Activated T-helper 1 cell treated with anti-CD3 and anti-CD28 coated beads, Interleukin-12 subunit alpha, Interleukin-12 subunit beta, Interleukin-2, Interleukin-4 antibody, amounts not matched to agents 30 ng/mL and 10 ng/mL and 1 ng/mL, durations not matched to agents 14 hours and 24 hours and 36 hours (primary cell): ENCODE measurements around the gene ASRGL1. TPM values are rescaled to one million over a fixed set of nuclear protein-coding genes. Genes with fewer than 3 reads are reported as not detected.
"Not testable (repeated sequence)": the region's sequence is repeated elsewhere in the genome, so short reads cannot be mapped to it uniquely, and the experiment has no call there.

Experiments used
- DNase-seq: peaks from one replicate; pipeline ENCODE4 v3.0.0; 2021; ENCODE audit warnings: low spot score
- H3K27ac Mint-ChIP-seq: one replicate; pipeline ENCODE4 v1.8.0; 2021; ENCODE audit warnings: mild to moderate bottlenecking, mixed read lengths
- H3K27me3 Mint-ChIP-seq: one replicate; pipeline ENCODE4 v1.8.0; 2022; ENCODE audit warnings: mild to moderate bottlenecking, moderate library complexity, mixed read lengths; ENCODE audit not compliant: insufficient read depth
- H3K36me3 Mint-ChIP-seq: one replicate; pipeline ENCODE4 v1.8.0; 2021; ENCODE audit warnings: low read depth, mixed read lengths
- H3K4me1 Mint-ChIP-seq: one replicate; pipeline ENCODE4 v1.8.0; 2021; ENCODE audit warnings: low read depth, mixed read lengths
- H3K4me3 Mint-ChIP-seq: one replicate; pipeline ENCODE4 v1.8.0; 2021; ENCODE audit warnings: mild to moderate bottlenecking, moderate library complexity, mixed read lengths
- H3K9me3 Mint-ChIP-seq: one replicate; pipeline ENCODE4 v1.8.0; 2021; ENCODE audit warnings: mixed read lengths
- intact Hi-C: fragments of 100-400 bp; cut with micrococcal nuclease; formaldehyde crosslinking; loops from one replicate; pipeline ENCODE4 v1.15.1; 2024
- total RNA-seq: library from RNA; stranded (reverse); gene quantifications from 2 replicates; pipeline ENCODE4 v1.2.3, GENCODE V29; 2022

The ASRGL1 gene
- total RNA-seq, 1 donor from 2014 or later, result 4.8 TPM

- DNase-seq, result no peak
- Mint-ChIP-seq H3K4me1 (peaks cover 15% of the 10 kb centered on the region), H3K36me3 (no peaks in the 10 kb centered on the region), H3K27ac (no peak overlapping the region), H3K9me3 (no peaks in the 10 kb centered on the region), H3K27me3 (peaks cover 35% of the 10 kb centered on the region), H3K4me3 (no peak overlapping the region)
- intact Hi-C loops, result no loop called here
Measured at GRCh38 chr11:62333768-62334167, 3.5 kb upstream of the ASRGL1 start.

DNA sequence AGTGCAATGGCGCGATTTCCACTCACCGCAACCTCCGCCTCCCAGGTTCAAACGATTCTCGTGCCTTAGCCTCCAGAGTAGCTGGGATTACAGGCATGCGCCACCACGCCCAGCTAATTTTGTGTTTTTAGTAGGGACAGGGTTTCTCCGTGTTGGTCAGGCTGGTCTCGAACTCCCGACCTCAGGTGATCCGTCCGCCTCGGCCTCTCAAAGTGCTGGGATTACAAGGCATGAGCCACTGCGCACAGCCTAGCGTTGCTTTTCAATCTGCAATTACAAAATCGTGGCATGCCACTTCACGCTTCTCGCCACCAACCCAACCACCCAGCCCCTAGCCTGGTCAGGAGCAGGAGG is 322 bp upstream of the ASRGL1 start:
- intact Hi-C loops, result loop anchor here (1.0 kb wide), 1 partner anchor 26 kb away; no protein-coding TSS in a partner anchor
- Mint-ChIP-seq H3K27me3 (peaks cover 32% of the 10 kb centered on the region), H3K4me1 (peaks cover 13% of the 10 kb centered on the region), H3K4me3 (peak overlapping the region; percentile 85), H3K27ac (peak overlapping the region; percentile 59)
- not testable (repeated sequence) for H3K9me3 Mint-ChIP-seq, DNase-seq, H3K36me3 Mint-ChIP-seq

- peaks cover 2% of the 10 kb centered on the region for H3K36me3 Mint-ChIP-seq
- H3K4me3 Mint-ChIP-seq, result peak overlapping the region; percentile 85
- peaks cover 32% of the 10 kb centered on the region for H3K27me3 Mint-ChIP-seq
- no peak for DNase-seq
- H3K27ac Mint-ChIP-seq, result no peak overlapping the region
- peaks cover 13% of the 10 kb centered on the region for H3K4me1 Mint-ChIP-seq
- H3K9me3 Mint-ChIP-seq, result no peaks in the 10 kb centered on the region
- intact Hi-C loops, result no loop called here
Measured at GRCh38 chr11:62338218-62338617, 970 bp downstream of the ASRGL1 start.

DNA sequence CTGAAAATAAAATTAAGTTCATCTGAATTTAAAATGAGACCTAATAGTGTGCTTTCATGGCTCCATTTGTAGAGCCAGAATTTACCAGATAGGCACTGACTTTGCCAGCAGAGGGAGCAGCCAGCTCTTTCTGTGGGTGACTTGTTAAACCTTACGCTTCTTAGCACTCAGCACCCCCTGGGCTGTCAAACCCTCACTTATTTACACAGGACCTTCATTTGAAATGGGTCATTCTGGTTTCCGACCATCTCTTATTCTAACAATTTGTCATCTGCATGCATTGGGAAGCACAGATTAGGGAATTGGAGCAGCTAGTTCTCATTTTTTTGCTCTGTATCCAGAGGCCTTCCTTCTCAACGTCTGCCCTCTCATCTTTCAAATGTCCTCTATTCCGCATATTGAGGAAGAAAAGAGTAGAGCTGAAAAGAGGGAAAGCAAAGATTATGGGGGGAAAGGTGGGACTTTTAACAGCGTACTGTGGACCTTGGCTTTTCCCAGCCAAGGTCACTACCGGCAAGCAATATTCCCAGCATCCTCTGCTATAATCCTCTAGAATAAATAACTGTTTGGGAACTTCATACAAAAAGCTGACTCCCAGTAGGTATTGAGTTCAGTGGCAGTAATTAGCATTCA is 3.1 kb downstream of the ASRGL1 start:
- peaks cover 2% of the 10 kb centered on the region for H3K36me3 Mint-ChIP-seq
- peaks cover 24% of the 10 kb centered on the region for H3K27me3 Mint-ChIP-seq

DNA sequence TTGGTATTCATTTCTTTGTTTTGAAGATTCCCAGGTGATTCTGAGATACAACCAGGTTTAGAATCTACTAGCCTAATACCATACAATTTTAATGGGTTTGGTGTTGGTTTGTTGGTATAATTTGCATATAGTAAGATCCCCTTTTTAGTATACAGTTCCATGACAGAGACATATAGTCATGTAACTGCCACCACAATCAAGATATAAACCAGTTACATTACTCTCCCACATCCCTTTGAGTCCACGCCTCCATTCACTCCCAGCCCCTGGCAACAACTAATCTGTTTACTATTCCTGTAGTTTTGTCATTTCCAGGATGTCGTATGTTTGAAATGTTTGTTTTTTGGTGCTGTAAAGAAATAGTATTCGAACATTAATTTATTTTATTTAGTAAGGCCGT is 4.3 kb downstream of the ASRGL1 start:
- intact Hi-C loops, result no loop called here
- Mint-ChIP-seq H3K4me1 (peaks cover 8% of the 10 kb centered on the region), H3K27ac (no peak overlapping the region), H3K27me3 (peaks cover 16% of the 10 kb centered on the region), H3K9me3 (no peaks in the 10 kb centered on the region), H3K4me3 (no peak overlapping the region), H3K36me3 (peaks cover 2% of the 10 kb centered on the region)
- DNase-seq, result no peak

More for the DNA sequence above, 3.1 kb downstream of the ASRGL1 start:
- Mint-ChIP-seq H3K4me3 (no peak overlapping the region), H3K9me3 (no peaks in the 10 kb centered on the region), H3K27ac (no peak overlapping the region), H3K4me1 (peaks cover 13% of the 10 kb centered on the region)
- peak; percentile 34 for DNase-seq
- intact Hi-C loops, result loop anchor here (1.0 kb wide), 1 partner anchor 38 kb away; no protein-coding TSS in a partner anchor

- H3K9me3 Mint-ChIP-seq, H3K36me3 Mint-ChIP-seq, DNase-seq, H3K4me1 Mint-ChIP-seq, H3K4me3 Mint-ChIP-seq, H3K27ac Mint-ChIP-seq, intact Hi-C loops: not testable (repeated sequence)
- H3K27me3 Mint-ChIP-seq, result peaks cover 11% of the 10 kb centered on the region
Measured at GRCh38 chr11:62343646-62344190, 6.5 kb downstream of the ASRGL1 start.

- no peak for DNase-seq
- peaks cover 8% of the 10 kb centered on the region for H3K27me3 Mint-ChIP-seq
- H3K4me3 Mint-ChIP-seq, result no peak overlapping the region
- H3K36me3 Mint-ChIP-seq, result peaks cover 2% of the 10 kb centered on the region
- no peaks in the 10 kb centered on the region for H3K9me3 Mint-ChIP-seq
- no peak overlapping the region for H3K27ac Mint-ChIP-seq
- no peaks in the 10 kb centered on the region for H3K4me1 Mint-ChIP-seq
- intact Hi-C loops, result no loop called here
Measured at GRCh38 chr11:62344210-62344609, 7.0 kb downstream of the ASRGL1 start.

DNA sequence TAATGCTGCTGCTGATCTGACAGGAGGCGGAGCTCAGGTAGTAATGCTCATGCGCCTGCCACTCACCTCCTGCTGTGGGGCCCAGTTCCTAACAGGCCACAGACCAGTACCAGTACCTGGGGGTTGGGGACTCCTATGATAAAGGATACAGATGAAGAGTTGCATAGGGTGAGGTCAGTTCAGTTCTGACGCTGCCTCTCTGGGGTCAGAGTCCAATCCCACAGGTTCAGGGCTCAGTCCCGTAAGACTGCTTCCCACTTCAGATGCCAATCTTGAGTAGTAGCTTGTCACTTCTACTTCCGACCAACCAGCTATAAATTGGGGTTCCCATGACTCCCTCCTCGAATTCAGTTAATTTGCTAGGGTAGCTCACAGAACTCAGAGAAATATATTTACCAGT is 8.6 kb downstream of the ASRGL1 start:
- H3K27ac Mint-ChIP-seq, result no peak overlapping the region
- H3K27me3 Mint-ChIP-seq, result no peaks in the 10 kb centered on the region
- no peaks in the 10 kb centered on the region for H3K4me1 Mint-ChIP-seq
- H3K9me3 Mint-ChIP-seq, result no peaks in the 10 kb centered on the region
- no peak for DNase-seq
- H3K4me3 Mint-ChIP-seq, result no peak overlapping the region
- intact Hi-C loops, result no loop called here
- no peaks in the 10 kb centered on the region for H3K36me3 Mint-ChIP-seq

DNA sequence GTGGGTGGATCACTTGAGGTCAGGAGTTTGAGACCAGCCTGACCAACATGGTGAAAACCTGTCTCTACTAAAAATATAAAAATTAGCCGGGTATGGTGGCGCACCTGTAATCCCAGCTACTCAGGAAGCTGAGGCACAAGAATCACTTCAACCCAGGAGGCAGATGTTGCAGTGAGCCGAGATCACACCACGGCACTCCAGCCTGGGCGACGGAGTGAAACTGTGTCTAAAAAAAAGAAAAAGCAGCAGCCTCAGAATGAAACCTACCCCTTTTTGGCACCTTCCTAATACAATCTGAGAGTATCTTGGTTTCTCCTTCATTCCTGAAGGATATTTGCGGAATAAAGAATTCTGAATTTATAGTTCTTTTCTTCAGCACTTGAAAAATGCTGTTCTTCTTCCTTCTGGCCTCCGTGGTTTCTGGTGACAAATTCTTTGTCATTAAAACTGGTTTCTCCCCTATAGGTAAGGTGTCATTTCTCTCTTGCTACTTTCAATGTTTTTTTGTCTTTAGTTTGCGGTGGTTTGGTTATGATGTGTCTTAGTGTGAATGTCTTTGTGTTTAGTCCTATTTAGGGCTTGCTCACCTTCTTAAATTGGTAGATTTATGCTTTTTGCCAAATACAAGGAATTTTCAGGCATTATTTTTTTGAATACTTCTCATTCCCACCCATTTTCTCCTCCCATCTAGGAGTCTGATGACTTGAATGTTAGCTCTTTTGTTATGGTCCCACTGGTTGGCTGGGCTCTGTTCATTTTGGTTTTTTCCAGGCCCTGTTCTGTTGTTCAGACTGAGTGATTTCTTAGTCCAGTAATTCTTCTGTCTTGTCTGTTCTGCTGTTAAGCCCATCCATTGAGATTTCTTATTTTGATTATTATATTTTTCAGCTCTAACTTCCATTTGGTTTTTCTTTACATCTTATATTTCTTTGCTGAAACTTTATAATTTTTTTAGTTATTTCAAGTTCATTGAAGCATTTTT is 15.4 kb downstream of the ASRGL1 start:
- Mint-ChIP-seq H3K27me3 (no peaks in the 10 kb centered on the region), H3K9me3 (no peaks in the 10 kb centered on the region), H3K4me3 (no peak overlapping the region), H3K4me1 (peaks cover 8% of the 10 kb centered on the region), H3K27ac (peak overlapping the region; percentile 25), H3K36me3 (peaks cover 2% of the 10 kb centered on the region)
- intact Hi-C loops, result no loop called here
- no peak for DNase-seq

- Mint-ChIP-seq H3K4me3 (no peak overlapping the region), H3K27ac (no peak overlapping the region), H3K9me3 (no peaks in the 10 kb centered on the region), H3K4me1 (peaks cover 8% of the 10 kb centered on the region), H3K27me3 (no peaks in the 10 kb centered on the region), H3K36me3 (peaks cover 2% of the 10 kb centered on the region)
- DNase-seq, result no peak
- intact Hi-C loops, result no loop called here
Measured at GRCh38 chr11:62353841-62354240, 16.6 kb downstream of the ASRGL1 start.

GRCh38 chr11:62358273-62358672 is 21.0 kb downstream of the ASRGL1 start:
- intact Hi-C loops, result no loop called here
- H3K9me3 Mint-ChIP-seq, result no peaks in the 10 kb centered on the region
- H3K36me3 Mint-ChIP-seq, result peaks cover 2% of the 10 kb centered on the region
- H3K4me1 Mint-ChIP-seq, result no peaks in the 10 kb centered on the region
- no peak for DNase-seq
- no peak overlapping the region for H3K4me3 Mint-ChIP-seq
- no peak overlapping the region for H3K27ac Mint-ChIP-seq
- no peaks in the 10 kb centered on the region for H3K27me3 Mint-ChIP-seq

GRCh38 chr11:62359475-62359874 is 22.2 kb downstream of the ASRGL1 start:
- intact Hi-C loops, result no loop called here
- no peak for DNase-seq
- Mint-ChIP-seq H3K27ac (no peak overlapping the region), H3K4me3 (no peak overlapping the region), H3K36me3 (peaks cover 2% of the 10 kb centered on the region), H3K9me3 (no peaks in the 10 kb centered on the region), H3K27me3 (no peaks in the 10 kb centered on the region), H3K4me1 (no peaks in the 10 kb centered on the region)

- H3K36me3 Mint-ChIP-seq, result peaks cover 2% of the 10 kb centered on the region
- no peak overlapping the region for H3K27ac Mint-ChIP-seq
- H3K4me3 Mint-ChIP-seq, result no peak overlapping the region
- no peak for DNase-seq
- no peaks in the 10 kb centered on the region for H3K27me3 Mint-ChIP-seq
- intact Hi-C loops, result no loop called here
- no peaks in the 10 kb centered on the region for H3K4me1 Mint-ChIP-seq
- H3K9me3 Mint-ChIP-seq, result no peaks in the 10 kb centered on the region
Measured at GRCh38 chr11:62360685-62361084, 23.4 kb downstream of the ASRGL1 start.
